ENCODE measurements around the gene HCK.

- TF ChIP-seq ZBTB7A (IDR thresholded peaks at IDR 0.05; ENCODE audit: borderline replicate concordance, control insufficient read depth, low read depth, low read length) (no peak), ZNF561 (CRISPR knock-in tag; conservative IDR thresholded peaks at IDR 0.05) (no peak), ATF2 (CRISPR knock-in tag; IDR thresholded peaks at IDR 0.05) (no peak), STAT5B (CRISPR knock-in tag; IDR thresholded peaks at IDR 0.05) (no peak), SIN3A (IDR thresholded peaks at IDR 0.05; ENCODE audit: borderline replicate concordance in 2 of 2, control insufficient read depth in 1 of 2, low read depth in 2 of 2, low read length in 2 of 2) (no peak), EP300 (IDR thresholded peaks at IDR 0.05; ENCODE audit: low read length) (no peak), NBN (IDR thresholded peaks at IDR 0.05; ENCODE audit: low read depth) (no peak), FOXJ2 (tag; IDR thresholded peaks at IDR 0.05) (no peak), AFF1 (IDR thresholded peaks at IDR 0.05; ENCODE audit: low read depth in 1 of 2, partially characterized antibody in 2 of 2) (no peak), MLLT1 (IDR thresholded peaks at IDR 0.05) (no peak), BDP1 (IDR thresholded peaks at IDR 0.05; ENCODE audit: insufficient read depth, insufficient read length) (no peak)
Measured at GRCh38 chr20:32036252-32036651, 15.8 kb upstream of the HCK start.

All from K562 (cell line).